Measurements from ENCODE around the gene NFATC1.

NFATC1 gene

GRCh38 chr18:79459946-79460480, 64.3 kb downstream of the NFATC1 start:
- DNase-seq = no peak

GRCh38 chr18:79460481-79461300, 65.0 kb downstream of the NFATC1 start:
- no peak for DNase-seq

GRCh38 chr18:79461627-79462026, 65.9 kb downstream of the NFATC1 start:
- DNase-seq = no peak

- no peak for DNase-seq
Measured at GRCh38 chr18:79463424-79463960, 67.8 kb downstream of the NFATC1 start.

- DNase-seq = no peak
Measured at GRCh38 chr18:79465392-79465991, 69.8 kb downstream of the NFATC1 start.

- no peak for DNase-seq
Measured at GRCh38 chr18:79466591-79466990, 70.9 kb downstream of the NFATC1 start.

GRCh38 chr18:79467126-79467525, 71.4 kb downstream of the NFATC1 start:
- DNase-seq = no peak

- no peak for DNase-seq
Measured at GRCh38 chr18:79468119-79468789, 72.5 kb downstream of the NFATC1 start.

- no peak for DNase-seq
Measured at GRCh38 chr18:79469309-79469708, 73.6 kb downstream of the NFATC1 start.

GRCh38 chr18:79469751-79470505, 74.2 kb downstream of the NFATC1 start:
- DNase-seq = no peak

GRCh38 chr18:79470547-79470946, 74.8 kb downstream of the NFATC1 start:
- no peak for DNase-seq

GRCh38 chr18:79471046-79471445, 75.3 kb downstream of the NFATC1 start:
- no peak for DNase-seq

- DNase-seq = no peak
Measured at GRCh38 chr18:79471597-79471996, 75.9 kb downstream of the NFATC1 start.

GRCh38 chr18:79472176-79472575, 76.4 kb downstream of the NFATC1 start:
- no peak for DNase-seq

GRCh38 chr18:79472946-79473345, 77.2 kb downstream of the NFATC1 start:
- no peak for DNase-seq

GRCh38 chr18:79476031-79476917, 80.5 kb downstream of the NFATC1 start:
- no peak for DNase-seq

- DNase-seq = no peak
Measured at GRCh38 chr18:79476918-79477571, 81.3 kb downstream of the NFATC1 start.

GRCh38 chr18:79477711-79478483, 82.2 kb downstream of the NFATC1 start:
- no peak for DNase-seq

- no peak for DNase-seq
Measured at GRCh38 chr18:79478484-79479115, 82.9 kb downstream of the NFATC1 start.

All from NCI-H345 (cell line).